Liver (tissue), 9 donors: ENCODE data around the gene EXOC6B. TPM values are rescaled to one million over a fixed set of nuclear protein-coding genes. Genes with fewer than 3 reads are reported as not detected.

Experiments used
- DNase-seq: peaks from one replicate; pipeline ENCODE4 v3.0.0-alpha.2; 2017; ENCODE audit warnings: low spot score
- H3K27ac ChIP-seq, 2 donors: one replicate each; pipeline ENCODE4 v1.7.0; 2013; ENCODE audit warnings: inconsistent platforms in 2 of 2, low read length in 2 of 2, control low read depth in 1 of 2, low read depth in 1 of 2, mild to moderate bottlenecking in 1 of 2
- H3K27me3 ChIP-seq, 4 donors: one replicate each; pipeline versions ENCODE4 v1.6.1 to v1.7.0; 2013; ENCODE audit warnings: low read length in 3 of 4, inconsistent platforms in 1 of 4, mild to moderate bottlenecking in 1 of 4, moderate library complexity in 1 of 4; ENCODE audit not compliant: control insufficient read depth in 4 of 4, insufficient read depth in 4 of 4
- H3K36me3 ChIP-seq, 4 donors: one replicate each; pipeline versions ENCODE4 v1.6.1 to v1.7.0; 2013; ENCODE audit warnings: low read length in 3 of 4, mild to moderate bottlenecking in 3 of 4, low read depth in 1 of 4, moderate library complexity in 1 of 4; ENCODE audit not compliant: control insufficient read depth in 4 of 4, insufficient read depth in 3 of 4
- H3K4me1 ChIP-seq, 4 donors: one replicate each; pipeline versions ENCODE4 v1.6.1 to v1.7.0; 2013; ENCODE audit warnings: low read length in 3 of 4, mild to moderate bottlenecking in 3 of 4, moderate library complexity in 1 of 4; ENCODE audit not compliant: control insufficient read depth in 4 of 4, insufficient read depth in 4 of 4
- H3K4me3 ChIP-seq, 3 donors: one replicate each; pipeline versions ENCODE4 v1.6.1 to v1.7.0; 2013; ENCODE audit warnings: low read length in 3 of 3, control low read depth in 1 of 3, low read depth in 1 of 3, mild to moderate bottlenecking in 1 of 3
- H3K9ac ChIP-seq, 2 donors: one replicate each; pipeline ENCODE4 v1.7.0; 2013; ENCODE audit warnings: low read length in 2 of 2, mild to moderate bottlenecking in 2 of 2, moderate library complexity in 2 of 2, control low read depth in 1 of 2, low read depth in 1 of 2
- H3K9me3 ChIP-seq, 4 donors: one replicate each; pipeline versions ENCODE4 v1.6.1 to v1.7.0; 2013; ENCODE audit warnings: low read length in 3 of 4; ENCODE audit not compliant: control insufficient read depth in 4 of 4
- CTCF ChIP-seq: fragments of 150-350 bp; IDR thresholded peaks from 2 replicates; pipeline ENCODE4 v1.5.1; 2017; ENCODE audit warnings: improper control_type of control experiment, low read depth, low read length; ENCODE audit not compliant: missing input control
- EGR1 ChIP-seq, 2 donors: IDR thresholded peaks; 2 replicates each; pipeline ENCODE4 v1.6.1; 2016 to 2018; ENCODE audit warnings: antibody characterized with exemption in 2 of 2, low read depth in 2 of 2
- FOXA1 ChIP-seq: IDR thresholded peaks from 2 replicates; pipeline ENCODE4 v1.6.1; 2016; ENCODE audit warnings: antibody characterized with exemption
- FOXA2 ChIP-seq: IDR thresholded peaks from 2 replicates; pipeline ENCODE4 v1.6.1; 2016; ENCODE audit warnings: antibody characterized with exemption
- GABPA ChIP-seq, 2 donors: IDR thresholded peaks in 1 of 2; conservative IDR thresholded peaks in 1 of 2; 2 replicates each; pipeline ENCODE4 v1.6.1; 2016; ENCODE audit warnings: antibody characterized with exemption in 2 of 2, mild to moderate bottlenecking in 1 of 2, moderate library complexity in 1 of 2
- HNF4A ChIP-seq, 2 donors: conservative IDR thresholded peaks; 2 replicates each; pipeline ENCODE4 v1.6.1; 2016; ENCODE audit warnings: antibody characterized with exemption in 2 of 2, mild to moderate bottlenecking in 2 of 2
- HNF4G ChIP-seq: IDR thresholded peaks from 2 replicates; pipeline ENCODE4 v1.6.1; 2016; ENCODE audit warnings: antibody characterized with exemption
- JUND ChIP-seq, 2 donors: IDR thresholded peaks; 2 replicates each; pipeline ENCODE4 v1.6.1; 2016; ENCODE audit warnings: antibody characterized with exemption in 2 of 2
- NR2F2 ChIP-seq: IDR thresholded peaks from 2 replicates; pipeline ENCODE4 v1.6.1; 2016; ENCODE audit warnings: antibody characterized with exemption
- RAD21 ChIP-seq, 2 donors: IDR thresholded peaks; 2 replicates each; pipeline ENCODE4 v1.6.1; 2016; ENCODE audit warnings: antibody characterized with exemption in 2 of 2, mild to moderate bottlenecking in 2 of 2
- REST ChIP-seq: IDR thresholded peaks from 2 replicates; pipeline ENCODE4 v1.6.1; 2016; ENCODE audit warnings: antibody characterized with exemption, mild to moderate bottlenecking
- RXRA ChIP-seq, 2 donors: IDR thresholded peaks; 2 replicates each; pipeline ENCODE4 v1.6.1; 2017 to 2018; ENCODE audit warnings: antibody characterized with exemption in 2 of 2, mild to moderate bottlenecking in 1 of 2
- SP1 ChIP-seq: IDR thresholded peaks from 2 replicates; pipeline ENCODE4 v1.6.1; 2018; ENCODE audit warnings: antibody characterized with exemption, mild to moderate bottlenecking
- TAF1 ChIP-seq: conservative IDR thresholded peaks from 2 replicates; pipeline ENCODE4 v1.6.1; 2016; ENCODE audit warnings: antibody characterized with exemption, mild to moderate bottlenecking
- YY1 ChIP-seq: IDR thresholded peaks from 2 replicates; pipeline ENCODE4 v1.6.1; 2016; ENCODE audit warnings: antibody characterized with exemption, mild to moderate bottlenecking
- polyA plus RNA-seq, 2 donors: library from polyadenylated mRNA; stranded (reverse) in 1 of 2; unstranded in 1 of 2; fragments of 200-250 nt in 1 of 2; fragments of >200 nt in 1 of 2; fragmentation: Nextera tagmentation in 1 of 2; extraction: Ambion mirVana in 1 of 2; gene quantifications; one replicate each; pipeline versions ENCODE4 v1.2.1 to v1.2.3, GENCODE V29; 2013 to 2015
- total RNA-seq, 2 donors: library from RNA; depleted of rRNA; stranded (reverse); fragments of >200 nt; gene quantifications; one replicate each; pipeline ENCODE4 v1.2.3, GENCODE V29; 2014
- TF ChIP-seq, protein P1 (sequence below): IDR thresholded peaks from 2 replicates; pipeline ENCODE4 v1.6.1; 2016; ENCODE audit warnings: antibody characterized with exemption
- TF ChIP-seq, protein P2 (sequence below): IDR thresholded peaks from 2 replicates; pipeline ENCODE4 v1.6.1; 2016; ENCODE audit warnings: antibody characterized with exemption
- TF ChIP-seq, protein P3 (sequence below): IDR thresholded peaks from 2 replicates; pipeline ENCODE4 v1.6.1; 2016; ENCODE audit warnings: antibody characterized with exemption
- donor health status: healthy.
- donor health status: healthy.
- donor health status: healthy.
- donor health status: healthy.
- donor health status: healthy.

The EXOC6B gene
- total and polyA plus RNA-seq, 4 donors = 1.7 to 9.5 (median 5.5) TPM

- Histone ChIP-seq H3K9ac (no peak overlapping the region), H3K4me3 (no peak overlapping the region), H3K9me3 (no peaks in the 10 kb centered on the region), H3K36me3 (no peaks in the 10 kb centered on the region), H3K4me1 (no peaks in the 10 kb centered on the region), H3K27ac (no peak overlapping the region), H3K27me3 (no peaks in the 10 kb centered on the region)
- TF ChIP-seq TAF1 (no peak), CTCF (no peak), REST (no peak), GABPA (IDR thresholded peaks at IDR 0.05 in 1 of 2, conservative IDR thresholded peaks at IDR 0.05 in 1 of 2) (no peak), RAD21 (IDR thresholded peaks at IDR 0.05) (no peak), FOXA2 (no peak), JUND (IDR thresholded peaks at IDR 0.05) (no peak), HNF4G (no peak), HNF4A (conservative IDR thresholded peaks at IDR 0.05) (no peak), YY1 (no peak), NR2F2 (no peak), EGR1 (IDR thresholded peaks at IDR 0.05; ENCODE audit: low read depth in 2 of 2) (no peak), SP1 (no peak), FOXA1 (no peak), RXRA (IDR thresholded peaks at IDR 0.05) (no peak)
- TF ChIP-seq, protein P1, sequence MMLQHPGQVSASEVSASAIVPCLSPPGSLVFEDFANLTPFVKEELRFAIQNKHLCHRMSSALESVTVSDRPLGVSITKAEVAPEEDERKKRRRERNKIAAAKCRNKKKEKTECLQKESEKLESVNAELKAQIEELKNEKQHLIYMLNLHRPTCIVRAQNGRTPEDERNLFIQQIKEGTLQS = no peak
- TF ChIP-seq, protein P2, sequence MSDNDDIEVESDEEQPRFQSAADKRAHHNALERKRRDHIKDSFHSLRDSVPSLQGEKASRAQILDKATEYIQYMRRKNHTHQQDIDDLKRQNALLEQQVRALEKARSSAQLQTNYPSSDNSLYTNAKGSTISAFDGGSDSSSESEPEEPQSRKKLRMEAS = no peak
- TF ChIP-seq, protein P3, sequence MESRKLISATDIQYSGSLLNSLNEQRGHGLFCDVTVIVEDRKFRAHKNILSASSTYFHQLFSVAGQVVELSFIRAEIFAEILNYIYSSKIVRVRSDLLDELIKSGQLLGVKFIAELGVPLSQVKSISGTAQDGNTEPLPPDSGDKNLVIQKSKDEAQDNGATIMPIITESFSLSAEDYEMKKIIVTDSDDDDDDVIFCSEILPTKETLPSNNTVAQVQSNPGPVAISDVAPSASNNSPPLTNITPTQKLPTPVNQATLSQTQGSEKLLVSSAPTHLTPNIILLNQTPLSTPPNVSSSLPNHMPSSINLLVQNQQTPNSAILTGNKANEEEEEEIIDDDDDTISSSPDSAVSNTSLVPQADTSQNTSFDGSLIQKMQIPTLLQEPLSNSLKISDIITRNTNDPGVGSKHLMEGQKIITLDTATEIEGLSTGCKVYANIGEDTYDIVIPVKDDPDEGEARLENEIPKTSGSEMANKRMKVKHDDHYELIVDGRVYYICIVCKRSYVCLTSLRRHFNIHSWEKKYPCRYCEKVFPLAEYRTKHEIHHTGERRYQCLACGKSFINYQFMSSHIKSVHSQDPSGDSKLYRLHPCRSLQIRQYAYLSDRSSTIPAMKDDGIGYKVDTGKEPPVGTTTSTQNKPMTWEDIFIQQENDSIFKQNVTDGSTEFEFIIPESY = no peak
- DNase-seq = no peak
Observed at GRCh38 chr2:72803626-72804320, 22.1 kb downstream of the EXOC6B start.
